OCI-M2 (cell line): ENCODE data around the gene RBMS3.
"Not testable (repeated sequence)": the region's sequence is repeated elsewhere in the genome, so short reads cannot be mapped to it uniquely, and the experiment has no call there.

Experiments
- DNase-seq: peaks from one replicate; lab custom pipeline; 2025; ENCODE audit not compliant: unreplicated experiment; lab: John Stamatoyannopoulos, UW

Gene RBMS3

DNA sequence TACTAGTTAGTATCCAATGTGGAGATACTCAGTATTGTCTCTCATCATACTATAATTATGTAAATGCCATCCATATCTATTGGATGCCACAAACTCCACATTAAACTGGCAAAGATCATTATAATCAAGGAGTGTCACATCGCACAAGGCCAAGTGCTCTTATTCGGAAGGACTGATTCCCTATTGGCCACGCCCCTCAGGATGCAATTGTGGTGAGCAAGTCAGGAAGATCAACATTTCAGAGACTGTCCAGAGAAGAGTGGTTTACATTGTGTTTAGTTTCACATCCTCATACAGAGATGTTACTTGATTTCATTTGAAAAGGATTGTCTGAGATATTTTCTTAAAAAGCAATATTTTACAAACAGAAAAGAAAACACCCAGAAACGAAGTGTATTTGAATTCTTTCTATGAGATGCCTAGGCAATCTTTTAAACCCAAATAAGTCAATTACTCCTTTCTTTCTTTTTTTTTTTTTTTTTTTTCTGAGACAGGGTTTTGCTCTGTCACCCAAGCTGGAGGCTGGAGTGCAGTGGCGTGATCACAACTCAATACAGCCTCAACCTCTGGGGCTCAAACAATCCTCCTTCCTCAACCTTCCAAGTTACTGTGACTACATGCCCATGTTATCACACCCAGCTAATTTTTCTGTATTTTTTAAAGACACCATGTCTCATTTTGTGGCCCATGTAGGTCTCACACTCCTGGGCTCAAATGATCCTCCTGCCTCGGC is 369.1 kb downstream of the RBMS3 start:
- DNase-seq, result no peak

DNA sequence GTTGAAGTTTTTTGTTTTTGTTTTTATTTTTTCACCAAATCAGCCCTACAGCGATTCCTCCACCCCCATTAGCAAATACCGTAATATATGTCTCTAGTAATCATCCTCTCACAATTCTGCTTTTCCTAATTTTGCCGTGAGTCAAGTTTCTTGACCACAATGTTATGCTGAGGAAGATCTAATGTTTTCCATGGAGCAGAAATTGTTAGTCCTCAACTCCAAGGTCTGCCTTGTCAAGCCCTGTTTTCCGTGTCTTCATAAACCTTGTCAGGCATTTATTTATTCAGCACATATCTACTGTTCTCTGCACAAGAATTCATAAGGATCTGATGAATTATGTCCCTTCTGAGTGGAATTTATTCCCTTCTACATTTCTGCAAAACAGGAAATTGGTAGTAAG is 372.8 kb downstream of the RBMS3 start:
- no peak for DNase-seq

DNA sequence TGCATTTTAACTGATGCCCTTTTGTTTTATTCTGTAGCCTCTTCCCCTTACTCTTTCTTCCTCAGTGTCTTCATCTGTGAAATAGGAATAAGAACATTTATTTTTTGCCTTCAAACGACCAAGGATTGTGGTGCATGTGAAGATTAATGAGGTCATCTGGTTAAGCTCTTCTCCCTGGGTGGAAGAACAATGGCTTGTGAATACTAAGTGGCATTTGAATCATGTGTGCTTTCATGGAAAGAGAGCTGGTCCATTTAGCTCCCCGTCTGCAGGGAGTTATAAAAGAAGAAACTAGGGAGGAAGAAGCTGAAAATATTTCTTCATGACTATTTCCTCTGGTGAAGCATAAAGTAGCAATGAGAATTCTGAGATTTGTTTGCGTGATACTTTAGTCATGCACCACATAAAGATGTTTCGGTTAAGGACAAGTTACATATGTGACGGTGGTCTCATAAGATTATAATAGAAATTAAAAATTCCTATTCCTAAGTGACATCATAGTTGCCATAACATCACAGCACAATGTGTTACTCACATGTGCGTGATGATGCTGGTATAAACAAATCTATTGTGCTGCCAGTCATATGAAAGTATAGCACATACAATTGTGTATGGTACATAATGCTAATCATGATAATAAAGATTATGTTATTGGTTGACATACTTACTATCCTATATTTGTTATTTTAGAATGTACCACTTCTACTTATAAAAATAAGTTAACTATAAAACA is 374.3 kb downstream of the RBMS3 start:
- DNase-seq, result no peak

DNA sequence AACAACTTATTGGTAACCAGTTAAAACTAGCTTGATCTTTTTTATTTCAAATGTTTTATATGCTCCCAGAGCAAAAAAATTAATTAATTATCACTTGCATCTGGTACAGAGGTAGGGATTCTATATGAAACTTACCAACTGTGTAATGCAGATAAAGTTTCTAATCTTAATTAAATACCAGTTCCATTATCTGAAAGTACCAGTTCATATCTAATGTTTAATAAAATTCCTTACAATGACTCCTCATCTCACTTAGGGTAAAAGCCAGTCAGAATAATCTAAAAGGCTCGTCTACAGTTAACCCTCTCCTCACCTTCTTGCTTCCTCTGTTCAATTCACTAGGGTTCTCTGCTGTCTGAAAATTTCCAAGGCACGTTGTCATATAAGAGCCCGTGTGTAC is 384.8 kb downstream of the RBMS3 start:
- no peak for DNase-seq

DNA sequence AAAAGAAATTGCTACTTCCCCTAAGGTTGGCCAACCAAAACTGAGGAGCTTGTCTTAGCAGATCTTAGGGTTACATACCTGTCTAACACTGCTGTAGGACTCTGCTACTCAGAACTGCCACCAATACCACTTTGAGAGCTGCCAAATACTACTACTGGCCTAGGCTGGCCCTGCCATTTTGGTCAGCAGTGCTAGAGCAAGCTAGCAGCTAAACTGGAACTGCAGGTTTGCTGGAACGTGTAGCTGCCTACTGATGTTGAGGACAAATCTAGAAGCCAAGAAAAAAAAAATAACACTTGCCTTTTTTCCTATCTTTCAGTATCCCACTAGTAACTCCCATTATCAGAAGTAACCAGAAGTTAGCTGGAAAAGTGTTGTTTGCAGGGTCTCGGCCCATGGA is 387.4 kb downstream of the RBMS3 start:
- DNase-seq, result no peak

DNA sequence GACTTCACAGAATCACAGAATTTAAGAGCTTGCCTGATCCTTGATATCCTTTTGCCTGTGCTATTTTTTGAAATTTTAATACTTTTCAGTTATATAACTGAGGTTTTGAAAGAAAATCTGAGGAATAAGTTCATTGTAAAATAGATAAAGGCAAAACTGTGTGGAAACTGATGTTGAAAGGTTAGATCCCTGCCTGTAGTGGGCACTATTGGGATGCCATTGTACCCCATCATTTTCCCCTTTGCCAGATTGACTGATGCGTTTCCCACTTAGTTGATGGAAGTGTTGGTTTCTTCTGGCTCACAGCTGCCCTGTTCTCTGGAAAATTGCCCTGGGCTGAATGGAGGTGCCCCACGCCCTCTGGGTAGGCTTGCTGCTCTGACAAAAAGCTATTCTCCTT is 387.9 kb downstream of the RBMS3 start:
- DNase-seq, result no peak

DNA sequence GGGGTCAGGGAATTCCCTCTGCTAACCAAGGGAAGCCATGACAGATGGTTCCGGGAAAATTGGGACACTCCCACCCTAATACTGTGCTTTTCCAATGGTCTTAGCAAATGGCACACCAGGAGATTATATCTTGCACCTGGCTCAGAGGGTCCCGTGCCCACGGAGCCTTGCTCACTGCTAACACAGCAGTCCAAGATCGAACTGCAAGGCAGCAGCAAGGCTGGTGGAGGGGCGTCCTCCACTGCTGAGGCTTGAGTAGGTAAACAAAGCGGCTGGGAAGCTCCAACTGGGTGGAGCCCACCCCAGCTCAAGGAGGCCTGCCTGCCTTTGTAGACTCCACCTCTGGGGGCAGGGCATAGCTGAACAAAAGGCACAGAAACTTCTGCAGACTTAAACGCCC is 389.6 kb downstream of the RBMS3 start:
- not testable (repeated sequence) for DNase-seq

DNA sequence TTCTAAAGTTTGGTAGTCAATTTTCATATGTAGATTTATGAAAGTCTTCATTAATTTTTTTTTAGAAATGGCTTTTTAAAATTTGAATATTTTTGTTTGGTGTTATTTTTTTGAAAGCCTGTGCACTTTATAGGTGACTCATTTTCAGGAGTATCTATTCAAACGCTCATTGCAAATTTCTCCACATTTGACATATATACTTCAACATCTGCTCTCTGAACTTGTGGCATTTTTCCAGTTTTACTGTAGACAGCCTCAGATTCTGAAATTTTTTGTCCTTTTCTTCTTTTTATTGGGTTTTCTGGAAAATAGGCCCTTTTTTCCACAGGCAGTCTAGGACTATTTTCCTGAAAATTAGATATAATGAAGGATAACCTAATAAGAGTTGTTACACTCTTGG is 396.6 kb downstream of the RBMS3 start:
- DNase-seq, result no peak

DNA sequence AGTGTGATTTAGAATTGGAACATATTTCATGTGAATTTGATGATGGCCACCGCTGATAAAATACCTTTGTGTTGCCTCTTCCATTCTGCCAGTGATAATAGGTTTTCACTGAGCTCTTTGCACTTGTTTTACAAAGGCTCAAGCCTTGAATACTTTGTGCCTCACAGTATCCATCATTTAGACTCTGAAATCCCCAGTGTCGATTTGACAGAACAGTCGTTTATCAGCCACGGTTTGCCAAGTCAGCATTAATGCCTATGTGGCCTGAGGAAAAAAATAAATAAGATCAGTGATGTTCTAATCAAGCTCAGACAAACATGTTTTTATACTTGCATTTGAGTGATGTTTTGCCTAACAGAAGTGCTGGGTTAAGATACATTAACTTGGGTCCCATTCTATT is 399.1 kb downstream of the RBMS3 start:
- no peak for DNase-seq

DNA sequence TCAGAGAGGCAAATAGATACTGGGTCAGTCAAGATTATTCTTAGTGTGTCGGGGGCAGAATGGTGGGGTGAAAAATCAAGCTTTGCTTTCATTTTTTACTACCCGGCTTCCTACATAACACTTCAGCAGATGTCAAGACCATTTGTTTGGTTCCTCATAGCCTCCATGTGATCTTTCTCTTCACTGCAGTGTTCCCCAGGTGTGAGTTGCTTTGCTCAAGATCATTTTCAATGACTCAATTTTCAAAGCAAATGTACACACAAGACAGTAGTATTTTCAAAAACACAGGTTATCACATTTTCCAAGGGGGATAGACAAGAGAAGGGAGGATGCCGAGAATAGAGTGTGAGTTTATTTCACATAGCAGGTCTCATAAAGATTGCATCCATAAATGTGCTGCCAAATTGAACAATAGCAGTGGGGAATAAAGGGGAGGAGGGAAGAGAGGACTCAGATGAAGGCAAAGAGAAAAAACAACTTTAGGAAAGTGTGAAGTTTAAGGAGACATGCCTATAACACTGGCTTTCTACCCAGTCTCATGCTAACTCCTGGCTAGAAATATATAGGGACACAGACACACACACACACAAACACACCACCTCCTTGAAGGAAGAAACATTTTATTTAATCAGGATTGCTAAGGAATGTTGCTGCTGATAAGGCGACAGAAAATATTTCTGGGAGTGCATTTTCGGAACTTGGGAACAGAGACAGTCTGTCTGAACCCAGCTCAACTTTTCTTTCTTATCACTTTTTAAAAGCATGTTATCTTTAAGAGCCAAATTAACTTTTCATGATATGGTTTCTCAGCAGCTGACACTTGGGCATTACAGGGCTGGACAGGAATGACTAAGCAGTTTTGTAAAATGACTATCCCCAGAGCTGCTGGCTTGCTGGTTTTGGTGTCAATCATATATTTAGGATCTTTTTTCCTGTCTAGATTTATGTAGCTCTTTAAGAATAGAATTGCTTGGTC is 402.4 kb downstream of the RBMS3 start:
- DNase-seq, result peak; percentile 54

DNA sequence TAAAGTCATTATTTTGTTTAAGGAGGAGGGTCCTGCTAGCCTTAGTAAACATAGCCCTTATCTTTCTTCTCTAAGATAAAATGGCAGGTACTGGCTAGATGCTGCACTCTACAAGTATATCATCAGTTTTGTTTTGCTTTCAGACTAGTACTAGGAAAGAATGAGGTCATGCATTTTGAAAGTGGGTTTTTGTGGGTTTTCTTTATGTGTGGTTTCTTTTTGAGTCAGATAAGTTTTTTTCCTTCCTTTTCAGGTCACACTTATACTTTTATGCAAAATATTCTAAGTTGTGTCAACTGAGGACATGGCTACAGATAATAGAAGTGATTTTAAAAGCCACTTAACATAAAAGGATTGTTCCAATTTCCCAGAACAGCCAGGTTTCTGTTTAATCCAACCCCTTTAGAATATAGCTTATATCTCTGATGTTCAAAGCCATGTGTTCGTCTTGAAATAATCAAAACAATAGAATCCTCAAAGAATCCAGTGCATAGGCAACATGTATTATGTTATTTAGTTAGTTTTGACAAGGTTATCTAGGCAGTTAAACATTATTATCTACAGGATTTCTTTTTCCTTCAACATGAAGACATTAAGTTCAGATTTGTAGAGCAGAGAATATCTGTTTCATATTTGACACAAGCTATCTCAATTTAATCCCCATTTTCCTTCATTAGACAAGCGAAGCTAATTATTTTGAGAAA is 406.2 kb downstream of the RBMS3 start:
- peak; percentile 7 for DNase-seq

DNA sequence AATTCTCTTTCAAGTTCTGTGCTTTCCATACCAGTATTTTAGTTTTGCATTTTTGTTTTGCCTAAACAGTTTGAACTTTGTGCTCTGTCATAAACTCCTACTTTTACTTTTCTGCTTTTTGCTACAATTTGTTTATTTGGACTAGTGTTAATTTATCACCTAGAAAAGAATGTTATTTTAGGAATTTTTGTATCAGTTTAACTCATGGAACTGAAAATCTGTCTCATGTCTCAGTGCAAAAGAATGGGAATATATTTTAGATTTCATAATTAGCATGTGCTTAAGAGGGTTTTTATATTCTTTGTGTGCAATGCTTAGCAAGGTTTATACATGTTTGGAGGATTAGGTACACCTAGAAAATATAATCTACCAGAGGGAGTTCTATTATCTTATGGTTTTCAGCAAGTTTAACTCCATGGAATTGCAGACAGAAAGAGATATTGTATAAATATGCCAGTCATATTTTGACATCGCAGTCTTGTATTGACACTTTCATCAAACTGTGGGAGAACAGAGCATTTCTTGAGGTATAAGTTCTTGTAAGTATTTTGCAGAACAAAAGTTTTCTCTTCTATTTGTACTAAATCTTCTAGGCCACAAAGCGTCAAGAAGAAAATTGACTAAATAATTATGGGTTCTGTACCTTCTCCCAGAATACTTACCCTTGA is 409.9 kb downstream of the RBMS3 start:
- no peak for DNase-seq

DNA sequence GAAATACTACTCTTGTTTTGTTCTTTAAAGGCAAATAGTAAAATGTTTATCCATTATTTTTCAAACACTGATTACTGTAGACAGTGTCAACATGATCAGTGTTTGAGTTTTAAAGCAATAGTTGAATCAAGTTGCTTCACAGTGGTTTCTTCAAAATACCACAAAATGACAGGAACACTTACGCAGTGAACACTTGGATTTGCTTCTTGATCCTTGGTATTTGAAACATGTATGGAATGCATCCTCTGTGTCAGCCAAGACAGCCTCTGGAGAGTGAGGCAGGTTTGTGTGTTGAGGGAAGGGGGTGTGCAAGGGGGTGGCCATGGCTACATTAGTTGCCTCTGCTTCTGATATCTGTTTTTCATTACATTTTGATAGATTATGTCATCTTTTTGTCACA is 413.0 kb downstream of the RBMS3 start:
- no peak for DNase-seq

DNA sequence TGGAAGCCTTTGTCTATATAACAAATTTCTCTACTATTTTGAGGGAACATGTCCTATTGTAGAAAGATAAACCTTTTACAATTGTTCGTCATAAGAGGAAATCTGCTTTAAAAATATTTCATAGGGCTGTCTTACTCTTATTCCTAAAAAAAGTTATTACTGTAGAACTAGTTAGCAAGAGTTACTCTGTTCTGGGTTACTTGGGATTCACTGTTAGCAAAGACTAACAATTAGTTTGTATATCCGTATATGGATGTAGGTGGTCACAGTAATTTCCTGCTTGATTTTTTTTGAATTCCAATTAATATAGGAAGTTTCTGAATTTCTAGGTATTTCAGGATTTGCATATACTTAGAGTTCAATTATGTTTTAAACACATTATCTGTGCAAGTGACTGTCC is 413.5 kb downstream of the RBMS3 start:
- no peak for DNase-seq

DNA sequence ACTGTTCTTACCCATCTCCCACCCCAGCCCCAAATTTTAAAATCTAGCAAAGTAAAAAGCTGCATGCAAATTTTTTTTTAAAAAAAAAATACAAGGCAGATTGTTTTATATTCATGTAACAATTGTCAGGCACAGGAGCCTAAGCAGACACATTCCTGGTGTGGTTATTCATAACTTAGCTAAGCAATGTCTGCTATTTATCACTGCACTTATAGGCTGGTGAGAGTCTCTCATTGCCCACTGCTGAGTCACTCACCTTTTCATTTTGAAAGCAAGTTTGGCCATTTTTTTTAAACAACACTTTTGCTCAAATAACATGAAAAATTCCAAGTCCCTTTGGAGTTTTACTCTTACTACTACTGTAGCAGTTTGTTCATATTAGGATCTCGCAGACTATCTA is 413.9 kb downstream of the RBMS3 start:
- no peak for DNase-seq

DNA sequence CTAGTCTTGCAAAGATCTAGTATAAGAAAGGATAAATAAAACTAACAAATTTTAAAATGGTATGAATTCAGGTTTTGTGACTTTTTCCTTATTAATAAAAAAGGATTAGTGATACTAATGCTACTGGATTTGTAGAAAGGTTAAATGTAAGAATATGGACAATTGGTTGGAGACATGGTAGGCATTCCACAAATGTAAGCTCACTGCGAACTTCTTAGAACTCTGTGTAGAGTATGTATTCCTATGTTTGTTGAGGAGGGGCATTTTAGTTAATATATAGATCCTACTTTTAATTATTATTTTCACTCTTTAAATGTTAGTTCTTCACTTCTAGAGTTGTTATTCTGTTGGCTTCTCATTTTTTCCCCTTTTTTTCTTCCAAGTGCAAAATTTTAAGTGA is 414.3 kb downstream of the RBMS3 start:
- no peak for DNase-seq

DNA sequence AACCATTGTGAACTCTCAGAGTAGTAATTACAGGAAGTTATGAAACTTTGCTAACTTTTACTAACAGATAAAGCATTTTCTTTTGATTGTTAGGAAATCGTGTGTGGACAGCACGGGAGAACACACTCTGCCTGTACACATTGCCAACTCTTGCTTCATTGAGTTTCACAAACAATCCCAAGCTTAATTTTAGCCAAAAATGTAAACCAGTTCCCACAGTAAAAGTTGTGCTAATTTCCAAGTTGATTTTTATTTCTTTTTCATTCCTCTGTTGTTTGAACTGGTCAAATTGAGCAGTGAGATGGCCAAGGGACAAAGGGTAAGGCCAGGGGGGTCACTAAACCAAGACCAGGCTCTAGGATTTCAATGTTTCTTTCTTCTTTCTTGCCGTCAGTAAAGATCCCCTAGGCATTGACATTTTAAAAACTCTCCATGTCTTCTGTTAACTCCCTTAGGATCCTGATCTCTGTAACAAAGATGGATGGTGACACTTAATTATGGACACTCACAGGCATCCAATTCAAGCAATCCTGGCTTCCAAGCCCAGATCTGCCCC is 414.9 kb downstream of the RBMS3 start:
- no peak for DNase-seq

DNA sequence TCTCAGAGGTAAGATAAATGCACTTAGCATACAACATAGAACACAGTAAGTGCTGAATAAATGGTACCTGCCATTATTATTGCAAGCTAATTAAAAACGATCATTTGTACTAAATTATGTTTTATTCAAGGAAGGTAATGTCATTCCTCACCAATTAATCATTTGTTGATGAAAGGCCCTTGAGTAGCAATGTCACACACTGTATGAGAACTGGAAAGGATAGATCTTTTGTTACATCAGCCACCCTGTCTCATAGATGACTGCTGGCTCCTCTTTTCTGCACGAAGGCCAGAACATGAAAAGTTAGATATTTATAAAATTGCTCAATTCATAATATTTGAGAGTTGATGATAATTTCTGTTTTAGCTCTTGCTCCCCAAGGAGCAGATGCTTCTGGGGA is 415.4 kb downstream of the RBMS3 start:
- DNase-seq, result no peak

DNA sequence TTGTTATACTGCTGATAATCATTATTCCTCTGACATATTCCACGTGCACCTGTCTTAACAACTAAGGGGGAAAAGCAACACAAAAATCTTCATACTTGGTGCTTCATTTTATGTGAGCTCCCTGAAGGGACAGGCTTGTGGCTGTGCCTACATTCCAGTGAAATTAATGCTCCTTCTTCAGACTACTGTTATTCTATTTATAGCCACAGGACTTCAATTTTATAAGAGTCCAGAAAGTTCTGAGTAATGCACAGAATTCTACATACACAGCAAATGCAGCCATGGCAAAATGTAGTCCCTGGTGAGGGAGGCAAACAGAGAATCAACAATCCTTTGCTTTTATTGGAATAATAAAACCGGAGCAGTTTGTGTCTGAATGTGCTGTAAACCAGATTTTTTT is 417.1 kb downstream of the RBMS3 start:
- DNase-seq, result no peak

DNA sequence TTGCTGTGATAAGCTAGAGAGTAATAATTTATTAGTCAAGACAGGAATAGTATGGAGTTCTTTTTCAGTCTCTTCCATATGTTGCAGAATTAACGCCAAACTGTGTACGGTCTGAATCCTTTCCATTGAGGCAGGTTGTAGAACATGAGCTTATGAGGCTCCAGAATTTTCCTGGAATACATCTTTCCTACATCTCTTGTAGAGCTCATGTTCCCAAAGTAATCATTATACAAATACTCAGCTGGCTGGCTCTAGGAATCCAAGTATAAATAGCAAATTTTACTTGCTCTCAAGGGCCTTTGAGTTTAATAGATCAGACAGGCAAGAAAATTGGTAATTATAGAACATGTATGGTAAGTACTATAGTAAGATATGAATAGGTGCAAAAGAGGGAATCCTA is 419.4 kb downstream of the RBMS3 start:
- DNase-seq, result no peak
